Endothelial cell of umbilical vein (primary cell): ENCODE results near the gene TNS1. TPM values are rescaled to one million over a fixed set of nuclear protein-coding genes. Genes with fewer than 3 reads are reported as not detected.

Experiments used
- BruUV-seq: library from RNA; stranded (reverse); fragments of 400-500 nt; replicated peaks from 2 replicates; lab custom pipeline; 2021; lab: Mats Ljungman, UMichigan
- CTCF ChIA-PET: fragments of 300-600, 350-600 bp; sonication (Branson Sonifier 250); formaldehyde crosslinking; loops from one replicate; lab custom pipeline; 2021; ENCODE audit warnings: antibody characterized with exemption, inconsistent platforms; lab: Charles Lee
- POLR2A ChIA-PET: fragments of 300-600, 350-600 bp; sonication (Branson Sonifier 250); formaldehyde crosslinking; loops from one replicate; lab custom pipeline; 2021; ENCODE audit warnings: antibody characterized with exemption, inconsistent platforms; lab: Charles Lee
- DNase-seq: peaks from one replicate; pipeline ENCODE4 v3.0.0-alpha.2; 2011; ENCODE audit warnings: low read depth, low spot score
- FAIRE-seq: peaks from 2 replicates; lab custom pipeline; 2011; peaks lifted over from hg19 to GRCh38; lab: Jason Lieb, UNC
- H2AFZ ChIP-seq: 2 replicates; pipeline ENCODE4 v1.6.0; 2012; ENCODE audit warnings: low read depth, low read length, control low read depth, inconsistent platforms
- H3K27ac ChIP-seq: 2 replicates; pipeline ENCODE4 v1.5.1; 2011; ENCODE audit warnings: low read depth, mild to moderate bottlenecking, control low read depth, low read length, moderate library complexity; ENCODE audit not compliant: insufficient read depth
- H3K27me3 ChIP-seq, 2 experiments: 2 replicates each; pipeline versions ENCODE4 v1.6.0 to v1.6.1; 2011; ENCODE audit warnings: low read length in 2 of 2, mixed read lengths in 1 of 2; ENCODE audit not compliant: control insufficient read depth in 2 of 2, insufficient read depth in 2 of 2
- H3K36me3 ChIP-seq, 2 experiments: 2 replicates in 1 of 2; 3 replicates in 1 of 2; pipeline ENCODE4 v1.5.1; 2011; ENCODE audit warnings: low read length in 2 of 2, mild to moderate bottlenecking in 1 of 2, moderate library complexity in 1 of 2; ENCODE audit not compliant: control insufficient read depth in 2 of 2, insufficient read depth in 2 of 2; ENCODE audit errors: extremely low read depth in 1 of 2
- H3K4me1 ChIP-seq: 3 replicates; pipeline ENCODE4 v1.5.1; 2011; ENCODE audit warnings: mild to moderate bottlenecking, low read length; ENCODE audit not compliant: control insufficient read depth, insufficient read depth; ENCODE audit errors: extremely low read depth
- H3K4me2 ChIP-seq: 2 replicates; pipeline ENCODE4 v1.6.1; 2011; ENCODE audit warnings: low read length, control low read depth, mixed read lengths; ENCODE audit not compliant: insufficient read depth
- H3K4me3 ChIP-seq, 3 experiments: fragments of 200-600 bp in 1 of 3; sonication (generic), shearing (Covaris generic) in 1 of 3; replicated peaks in 1 of 3; 2 replicates each; pipeline ENCODE4 v1.5.1; 2011 to 2016; ENCODE audit warnings: control low read depth in 3 of 3, low read length in 3 of 3, mild to moderate bottlenecking in 2 of 3, inconsistent platforms in 1 of 3, low read depth in 1 of 3, moderate library complexity in 1 of 3; ENCODE audit not compliant: insufficient read depth in 1 of 3
- H3K79me2 ChIP-seq: 2 replicates; pipeline ENCODE4 v1.6.0; 2012; ENCODE audit warnings: low read length, inconsistent platforms; ENCODE audit not compliant: control insufficient read depth, insufficient read depth
- H3K9ac ChIP-seq: replicated peaks from 2 replicates; pipeline ENCODE3; 2011; ENCODE audit warnings: low read length, control low read depth; ENCODE audit not compliant: insufficient read depth; ENCODE audit errors: extremely low read depth
- H3K9me1 ChIP-seq: replicated peaks from 3 replicates; pipeline ENCODE4 v1.6.0; 2011; ENCODE audit warnings: mild to moderate bottlenecking, low read length; ENCODE audit not compliant: control insufficient read depth, insufficient read depth; ENCODE audit errors: extremely low read depth
- H3K9me3 ChIP-seq: replicated peaks from 2 replicates; pipeline ENCODE4 v1.5.1; 2012; ENCODE audit warnings: low read length, inconsistent platforms; ENCODE audit not compliant: control insufficient read depth, insufficient read depth
- H4K20me1 ChIP-seq: replicated peaks from 2 replicates; pipeline ENCODE3; 2011; ENCODE audit warnings: mild to moderate bottlenecking, low read length; ENCODE audit not compliant: control insufficient read depth, insufficient read depth; ENCODE audit errors: extremely low read depth
- CTCF ChIP-seq, 2 donors: IDR thresholded peaks; 1 replicate in 1 of 2; 2 replicates in 1 of 2; pipeline ENCODE4 v1.5.1; 2011; ENCODE audit warnings: low read length in 2 of 2, mild to moderate bottlenecking in 2 of 2, moderate library complexity in 2 of 2, control low read depth in 1 of 2, inconsistent platforms in 1 of 2, low read depth in 1 of 2; ENCODE audit not compliant: insufficient read depth in 1 of 2; ENCODE audit errors: extremely low read depth in 1 of 2
- EZH2 ChIP-seq: IDR thresholded peaks from 2 replicates; pipeline ENCODE4 v1.6.1; 2012; ENCODE audit warnings: borderline replicate concordance, low read depth, mild to moderate bottlenecking, moderate library complexity, low read length, inconsistent platforms; ENCODE audit not compliant: severe bottlenecking
- FOS ChIP-seq: IDR thresholded peaks from 2 replicates; pipeline ENCODE4 v1.6.1; 2011; ENCODE audit warnings: mild to moderate bottlenecking, low read length, moderate library complexity, borderline replicate concordance; ENCODE audit not compliant: insufficient read depth
- GATA2 ChIP-seq: IDR thresholded peaks from 2 replicates; pipeline ENCODE4 v1.7.0; 2011; ENCODE audit warnings: low read depth, mild to moderate bottlenecking, moderate library complexity, mixed read lengths, low read length; ENCODE audit not compliant: insufficient read length, insufficient read depth
- POLR2AphosphoS5 ChIP-seq: IDR thresholded peaks from 2 replicates; pipeline ENCODE4 v1.6.1; 2012; ENCODE audit warnings: low read depth, mild to moderate bottlenecking, control low read depth, low read length, moderate library complexity; ENCODE audit not compliant: insufficient read depth
- dilution Hi-C: fragments of 300-500 bp; cut with MboI; formaldehyde crosslinking; loops from one replicate; pipeline ENCODE4 v1.15.0; 2019; ENCODE audit warnings: low sequenced_read_pairs; ENCODE audit not compliant: extremely low pct_ligation_motif_present
- intact Hi-C: fragments of 100-400 bp; cut with micrococcal nuclease; formaldehyde crosslinking; loops from one replicate; pipeline ENCODE4 v1.10.0; 2022
- polyA plus RNA-seq, 4 experiments: library from polyadenylated mRNA; depleted of rRNA in 3 of 4; stranded (reverse) in 3 of 4; unstranded in 1 of 4; fragments of >200 nt; gene quantifications; 2 replicates each; pipeline versions ENCODE4 v1.2.1 to v1.2.3, GENCODE V29; 2011 to 2012; ENCODE audit warnings: missing spikeins in 1 of 4
- total RNA-seq: library from RNA; stranded (reverse); gene quantifications from 2 replicates; pipeline ENCODE4 v1.2.3, GENCODE V29; 2021

TNS1 gene
- total and polyA plus RNA-seq, 2 donors (not counting 3 experiments of a cell fraction or from before 2014, with no cell fraction given), result 11.0 to 52.1 TPM

GRCh38 chr2:217919204-217919603, 83.6 kb downstream of the TNS1 start:
- Histone ChIP-seq H3K27me3 (no peaks in the 10 kb centered on the region), H3K79me2 (no peaks in the 10 kb centered on the region), H2AFZ (no peak overlapping the region), H3K4me3 (no peak overlapping the region), H3K9me1 (no peaks in the 10 kb centered on the region), H4K20me1 (no peaks in the 10 kb centered on the region), H3K4me2 (no peak overlapping the region), H3K4me1 (peaks cover 16% of the 10 kb centered on the region), H3K27ac (peak overlapping the region; percentile 44), H3K36me3 (no peaks in the 10 kb centered on the region), H3K9ac (no peak overlapping the region), H3K9me3 (no peaks in the 10 kb centered on the region)
- FAIRE-seq, result no peak
- TF ChIP-seq POLR2AphosphoS5 (no peak), FOS (no peak), CTCF (IDR thresholded peaks at IDR 0.05; ENCODE audit: extremely low read depth in 1 of 2, insufficient read depth in 1 of 2, low read depth in 1 of 2, low read length in 2 of 2) (no peak), GATA2 (no peak), EZH2 (no peak)
- ChIA-PET CTCF (interaction anchor here (2.8 kb wide), 1 partner anchor 33 kb away, joined by 6 read pairs; no protein-coding TSS in a partner anchor), POLR2A (no interaction called here)
- dilution Hi-C loops, result no loop called here
- no TSS peak for BruUV-seq
- DNase-seq, result no peak
- intact Hi-C loops, result no loop called here
